CD4-positive, alpha-beta T cell (primary cell): ENCODE results near the gene SLC7A4. TPM values are rescaled to one million over a fixed set of nuclear protein-coding genes. Genes with fewer than 3 reads are reported as not detected.

ENCODE experiments used
- ATAC-seq: fragments of 200-7000 bp; cut with Tn5 transposase; one replicate; pipeline ENCODE4 v1.10.0; 2022; ENCODE audit warnings: mild to moderate bottlenecking; ENCODE audit not compliant: poor library complexity
- CTCF ChIA-PET: fragments of 350-600 bp; sonication (Branson Sonifier 250); formaldehyde crosslinking; loops from one replicate; lab custom pipeline; 2021; ENCODE audit warnings: antibody characterized with exemption, inconsistent platforms; lab: Charles Lee
- POLR2A ChIA-PET: fragments of 350-600 bp; sonication (Branson Sonifier 250); formaldehyde crosslinking; loops from one replicate; lab custom pipeline; 2021; ENCODE audit warnings: antibody characterized with exemption, inconsistent platforms; lab: Charles Lee
- DNase-seq, 14 experiments: peaks; one replicate each; pipeline ENCODE4 v3.0.0-alpha.2; 2013 to 2020; ENCODE audit warnings: mixed read lengths in 2 of 14
- H3K27ac ChIP-seq, 2 donors: one replicate each; pipeline versions ENCODE4 v1.5.1 to v1.7.0; 2013; ENCODE audit warnings: low read length in 2 of 2, low read depth in 1 of 2, mild to moderate bottlenecking in 1 of 2
- H3K27me3 ChIP-seq, 2 experiments: 1 replicate in 1 of 2; 2 replicates in 1 of 2; pipeline versions ENCODE4 v1.6.1 to v1.7.0; 2013; ENCODE audit warnings: low read length in 2 of 2, control low read depth in 1 of 2, mild to moderate bottlenecking in 1 of 2, moderate library complexity in 1 of 2; ENCODE audit not compliant: insufficient read depth in 2 of 2, control insufficient read depth in 1 of 2
- H3K36me3 ChIP-seq: one replicate; pipeline ENCODE4 v1.6.1; 2013; ENCODE audit warnings: low read length, control low read depth; ENCODE audit not compliant: insufficient read depth
- H3K4me1 ChIP-seq: one replicate; pipeline ENCODE4 v1.6.1; 2013; ENCODE audit warnings: low read length, control low read depth; ENCODE audit not compliant: insufficient read depth
- H3K4me3 ChIP-seq: one replicate; pipeline ENCODE4 v1.5.1; 2013; ENCODE audit warnings: mild to moderate bottlenecking, low read length, moderate library complexity
- H3K9me3 ChIP-seq, 2 experiments: 1 replicate in 1 of 2; 2 replicates in 1 of 2; pipeline versions ENCODE4 v1.6.1 to v1.7.0; 2013; ENCODE audit warnings: low read length in 2 of 2, mild to moderate bottlenecking in 2 of 2, control low read depth in 1 of 2, moderate library complexity in 1 of 2; ENCODE audit not compliant: control insufficient read depth in 1 of 2, insufficient read depth in 1 of 2
- H3K27ac Mint-ChIP-seq: one replicate; pipeline ENCODE4 v1.8.0; 2020; ENCODE audit warnings: mixed read lengths
- H3K27me3 Mint-ChIP-seq: one replicate; pipeline ENCODE4 v1.8.0; 2021; ENCODE audit warnings: mixed read lengths
- H3K36me3 Mint-ChIP-seq: one replicate; pipeline ENCODE4 v1.8.0; 2021; ENCODE audit warnings: low read depth, mixed read lengths
- H3K4me1 Mint-ChIP-seq: one replicate; pipeline ENCODE4 v1.8.0; 2021; ENCODE audit warnings: low read depth, mixed read lengths
- H3K4me3 Mint-ChIP-seq: one replicate; pipeline ENCODE4 v1.8.0; 2020; ENCODE audit warnings: mild to moderate bottlenecking, mixed read lengths
- H3K9me3 Mint-ChIP-seq: one replicate; pipeline ENCODE4 v1.8.0; 2020; ENCODE audit warnings: mixed read lengths
- intact Hi-C, 2 experiments: fragments of 100-400 bp; cut with DNase I in 1 of 2; cut with micrococcal nuclease in 1 of 2; formaldehyde crosslinking; loops; one replicate each; pipeline versions ENCODE4 v1.15.1 to v1.9.0; 2023 to 2025; cut with DNase I, micrococcal nuclease
- total RNA-seq, 174 experiments: library from RNA in 2 of 174; stranded (reverse) in 2 of 174; gene quantifications; one replicate each; pipeline ENCODE4 v1.2.3 and lab custom pipeline; 2021 to 2026
- TF ChIP-seq, protein P1 (sequence below): fragments of 200-600 bp; IDR thresholded peaks from one replicate; pipeline ENCODE4 v1.8.0; 2022; ENCODE audit warnings: antibody characterized with exemption, mild to moderate bottlenecking

The SLC7A4 gene
- total RNA-seq, 2 experiments from 2014 or later: not detected

DNA sequence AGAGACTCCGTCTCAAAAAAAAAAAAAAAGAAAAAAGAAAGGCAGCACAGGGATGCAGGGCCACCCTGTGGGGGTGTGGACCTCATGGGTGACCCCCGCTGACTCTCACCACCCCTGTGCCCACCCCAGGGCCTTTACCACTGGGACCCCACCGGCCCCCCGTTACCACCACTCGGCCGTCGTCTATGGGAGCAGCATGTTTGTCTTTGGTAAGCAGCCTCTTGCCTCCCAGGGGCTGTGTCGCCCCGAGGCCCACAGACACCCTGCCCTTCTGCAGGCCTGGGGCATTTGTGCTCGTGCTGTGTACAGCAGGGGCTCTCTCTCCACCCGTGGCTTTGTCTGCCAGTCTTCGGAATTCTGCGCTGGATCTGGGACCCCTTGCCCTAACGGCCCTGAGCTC lies 45.0 kb downstream of the SLC7A4 start:
- Histone ChIP-seq H3K27me3 (no peaks in the 10 kb centered on the region), H3K4me1 (peaks cover 27% of the 10 kb centered on the region), H3K9me3 (no peaks in the 10 kb centered on the region), H3K36me3 (peaks cover 59% of the 10 kb centered on the region), H3K4me3 (no peak overlapping the region), H3K27ac (no peak overlapping the region)
- Mint-ChIP-seq H3K36me3 (peaks cover 29% of the 10 kb centered on the region), H3K4me1 (peaks cover 18% of the 10 kb centered on the region), H3K27ac (no peak overlapping the region), H3K27me3 (no peaks in the 10 kb centered on the region), H3K9me3 (no peaks in the 10 kb centered on the region), H3K4me3 (no peak overlapping the region)
- ChIA-PET POLR2A (no interaction called here), CTCF (interaction anchor here (0.6 kb wide), 1 partner anchor 75 kb away, joined by 3 read pairs; no protein-coding TSS in a partner anchor)
- no peak for ATAC-seq
- intact Hi-C loops: loop anchor here in 1 of 2 experiments (10.0 kb wide), 1 partner anchor 133 kb away; the partner anchor contains the start of genes PI4KA and SNAP29
- no peak for DNase-seq
- TF ChIP-seq, protein P1, sequence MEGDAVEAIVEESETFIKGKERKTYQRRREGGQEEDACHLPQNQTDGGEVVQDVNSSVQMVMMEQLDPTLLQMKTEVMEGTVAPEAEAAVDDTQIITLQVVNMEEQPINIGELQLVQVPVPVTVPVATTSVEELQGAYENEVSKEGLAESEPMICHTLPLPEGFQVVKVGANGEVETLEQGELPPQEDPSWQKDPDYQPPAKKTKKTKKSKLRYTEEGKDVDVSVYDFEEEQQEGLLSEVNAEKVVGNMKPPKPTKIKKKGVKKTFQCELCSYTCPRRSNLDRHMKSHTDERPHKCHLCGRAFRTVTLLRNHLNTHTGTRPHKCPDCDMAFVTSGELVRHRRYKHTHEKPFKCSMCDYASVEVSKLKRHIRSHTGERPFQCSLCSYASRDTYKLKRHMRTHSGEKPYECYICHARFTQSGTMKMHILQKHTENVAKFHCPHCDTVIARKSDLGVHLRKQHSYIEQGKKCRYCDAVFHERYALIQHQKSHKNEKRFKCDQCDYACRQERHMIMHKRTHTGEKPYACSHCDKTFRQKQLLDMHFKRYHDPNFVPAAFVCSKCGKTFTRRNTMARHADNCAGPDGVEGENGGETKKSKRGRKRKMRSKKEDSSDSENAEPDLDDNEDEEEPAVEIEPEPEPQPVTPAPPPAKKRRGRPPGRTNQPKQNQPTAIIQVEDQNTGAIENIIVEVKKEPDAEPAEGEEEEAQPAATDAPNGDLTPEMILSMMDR: no peak

DNA sequence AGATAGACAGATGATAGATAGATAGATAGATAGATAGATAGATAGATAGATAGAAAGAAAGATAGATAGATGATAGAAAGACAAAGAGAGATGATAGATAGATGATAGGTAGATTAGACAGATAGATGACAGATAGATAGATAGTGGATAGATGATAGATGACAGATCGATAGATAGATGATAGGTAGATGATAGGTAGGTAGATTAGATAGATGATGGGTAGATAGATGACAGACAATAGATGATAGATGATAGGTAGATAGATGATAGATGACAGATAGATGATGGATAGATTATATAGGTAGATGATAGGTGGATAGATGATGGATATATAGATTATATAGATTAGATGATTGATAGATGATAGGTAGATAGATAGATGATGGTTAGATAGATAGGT lies 46.0 kb downstream of the SLC7A4 start:
- Mint-ChIP-seq H3K4me3 (no peak overlapping the region), H3K27me3 (no peaks in the 10 kb centered on the region), H3K9me3 (no peaks in the 10 kb centered on the region), H3K4me1 (peaks cover 23% of the 10 kb centered on the region), H3K36me3 (peaks cover 29% of the 10 kb centered on the region), H3K27ac (no peak overlapping the region)
- Histone ChIP-seq H3K27me3 (no peaks in the 10 kb centered on the region), H3K4me3 (no peak overlapping the region), H3K9me3 (no peaks in the 10 kb centered on the region), H3K36me3 (peaks cover 49% of the 10 kb centered on the region), H3K27ac (no peak overlapping the region), H3K4me1 (peaks cover 35% of the 10 kb centered on the region)
- no peak for DNase-seq
- POLR2A ChIA-PET: no interaction called here
- intact Hi-C loops: loop anchor here in 1 of 2 experiments (10.0 kb wide), 1 partner anchor 132 kb away; the partner anchor contains the start of genes PI4KA and SNAP29
- ATAC-seq: no peak
- TF ChIP-seq, protein P1: no peak
- CTCF ChIA-PET: no interaction called here

DNA sequence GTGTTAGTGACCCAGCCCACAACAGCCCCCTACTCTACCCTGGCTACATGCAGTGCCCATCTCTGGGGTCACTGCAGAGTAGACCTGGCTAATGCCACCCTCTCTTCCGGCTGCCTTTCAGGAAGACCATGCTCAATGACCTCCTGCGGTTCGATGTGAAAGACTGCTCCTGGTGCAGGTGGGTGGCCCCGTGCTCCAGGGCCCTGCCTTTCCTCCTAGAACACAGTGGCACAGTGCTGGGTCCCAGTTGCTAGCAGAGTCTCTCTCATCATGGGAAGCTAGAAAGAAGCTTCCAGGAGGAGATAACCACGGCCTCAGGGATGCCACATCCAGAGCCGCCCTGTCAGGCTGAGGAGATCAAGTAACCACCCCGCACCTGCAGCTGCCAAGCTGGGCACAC lies 46.6 kb downstream of the SLC7A4 start:
- intact Hi-C loops: loop anchor here in 1 of 2 experiments (10.0 kb wide), 1 partner anchor 131 kb away; the partner anchor contains the start of genes PI4KA and SNAP29
- H3K4me1 ChIP-seq: peaks cover 42% of the 10 kb centered on the region
- POLR2A ChIA-PET: no interaction called here
- H3K4me3 ChIP-seq: no peak overlapping the region
- no peak overlapping the region for H3K27ac ChIP-seq
- TF ChIP-seq, protein P1: no peak
- CTCF ChIA-PET: no interaction called here
- ATAC-seq (no peak), DNase-seq (no peak)
- H3K9me3 ChIP-seq: no peaks in the 10 kb centered on the region
- no peaks in the 10 kb centered on the region for H3K27me3 ChIP-seq
- H3K36me3 Mint-ChIP-seq: peaks cover 29% of the 10 kb centered on the region
- H3K4me1 Mint-ChIP-seq: peaks cover 29% of the 10 kb centered on the region
- no peaks in the 10 kb centered on the region for H3K9me3 Mint-ChIP-seq
- H3K27ac Mint-ChIP-seq: no peak overlapping the region
- peaks cover 42% of the 10 kb centered on the region for H3K36me3 ChIP-seq
- no peaks in the 10 kb centered on the region for H3K27me3 Mint-ChIP-seq
- no peak overlapping the region for H3K4me3 Mint-ChIP-seq
